ENCODE measurements around the gene SH2B2. TPM values are rescaled to one million over a fixed set of nuclear protein-coding genes. Genes with fewer than 3 reads are reported as not detected.
A peak's percentile ranks its signal among the peaks of the same experiment; 100 is the strongest.
"Not testable (repeated sequence)": the region's sequence is repeated elsewhere in the genome, so short reads cannot be mapped to it uniquely, and the experiment has no call there.

Gene SH2B2
- total and polyA plus RNA-seq, 4 donors, result 0.50 to 15.6 (median 3.9) TPM

DNA sequence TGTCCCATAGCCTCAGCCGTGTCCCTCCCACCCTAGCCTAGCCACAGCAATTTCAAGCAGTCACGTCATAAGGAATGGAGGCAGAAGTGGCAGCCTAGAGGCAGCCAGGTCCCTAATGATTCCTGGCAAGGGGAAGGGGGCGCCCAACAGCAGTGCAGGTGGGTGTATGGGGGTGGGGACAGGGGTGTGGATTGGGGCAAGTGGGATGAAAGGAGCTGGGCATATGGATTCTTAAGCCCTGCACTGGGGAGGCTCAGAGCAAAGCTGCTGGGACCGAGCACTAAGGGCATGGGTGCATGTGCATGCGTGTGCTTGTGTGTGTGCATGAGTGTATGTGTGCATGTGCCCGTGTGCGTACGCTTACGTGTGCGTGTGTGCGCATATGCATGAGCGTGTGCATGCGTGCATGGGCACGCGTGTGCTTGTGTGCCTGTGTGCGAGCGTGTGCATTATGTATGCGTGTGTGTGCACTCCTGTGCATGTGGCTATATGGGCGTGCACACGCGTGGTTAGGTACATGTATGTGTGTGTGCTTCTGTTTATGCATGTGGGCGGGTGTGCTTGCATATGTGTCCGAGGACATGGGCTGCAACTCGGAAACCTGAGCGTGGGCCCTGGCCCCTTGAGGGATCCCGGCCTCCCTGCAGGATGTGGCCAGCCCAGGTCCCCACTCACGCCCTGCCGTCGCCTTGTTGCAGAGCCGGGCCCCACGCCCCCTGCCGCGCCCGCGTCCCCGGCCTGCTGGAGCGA lies 34.1 kb downstream of the SH2B2 start:
- Histone ChIP-seq H3K27me3 (ENCODE audit: control insufficient read depth in 1 of 2, insufficient read depth in 2 of 2, low read length in 1 of 2) (no peaks in the 10 kb centered on the region), H3K27ac (ENCODE audit: low read depth in 1 of 2, low read length in 2 of 2) (no peak overlapping the region), H3K4me1 (ENCODE audit: control insufficient read depth in 1 of 2, insufficient read depth in 2 of 2, low read length in 2 of 2) (no peaks in the 10 kb centered on the region), H3K9me3 (ENCODE audit: control insufficient read depth, low read length) (no peaks in the 10 kb centered on the region), H3K4me3 (ENCODE audit: low read length in 2 of 2) (no peak overlapping the region), H3K36me3 (ENCODE audit: control insufficient read depth in 1 of 2, insufficient read depth in 2 of 2, low read length in 1 of 2) (no peaks in the 10 kb centered on the region)
- WGBS, 2 donors, result 74 to 77% methylated on average over 35 to 37 of the region's 37 CpGs
- intact Hi-C loops (cut with DNase I), result no loop called here
- peak in 1 of 2 donors; percentile 38 for DNase-seq
- no peak for ATAC-seq (ENCODE audit: low FRiP score)

DNA sequence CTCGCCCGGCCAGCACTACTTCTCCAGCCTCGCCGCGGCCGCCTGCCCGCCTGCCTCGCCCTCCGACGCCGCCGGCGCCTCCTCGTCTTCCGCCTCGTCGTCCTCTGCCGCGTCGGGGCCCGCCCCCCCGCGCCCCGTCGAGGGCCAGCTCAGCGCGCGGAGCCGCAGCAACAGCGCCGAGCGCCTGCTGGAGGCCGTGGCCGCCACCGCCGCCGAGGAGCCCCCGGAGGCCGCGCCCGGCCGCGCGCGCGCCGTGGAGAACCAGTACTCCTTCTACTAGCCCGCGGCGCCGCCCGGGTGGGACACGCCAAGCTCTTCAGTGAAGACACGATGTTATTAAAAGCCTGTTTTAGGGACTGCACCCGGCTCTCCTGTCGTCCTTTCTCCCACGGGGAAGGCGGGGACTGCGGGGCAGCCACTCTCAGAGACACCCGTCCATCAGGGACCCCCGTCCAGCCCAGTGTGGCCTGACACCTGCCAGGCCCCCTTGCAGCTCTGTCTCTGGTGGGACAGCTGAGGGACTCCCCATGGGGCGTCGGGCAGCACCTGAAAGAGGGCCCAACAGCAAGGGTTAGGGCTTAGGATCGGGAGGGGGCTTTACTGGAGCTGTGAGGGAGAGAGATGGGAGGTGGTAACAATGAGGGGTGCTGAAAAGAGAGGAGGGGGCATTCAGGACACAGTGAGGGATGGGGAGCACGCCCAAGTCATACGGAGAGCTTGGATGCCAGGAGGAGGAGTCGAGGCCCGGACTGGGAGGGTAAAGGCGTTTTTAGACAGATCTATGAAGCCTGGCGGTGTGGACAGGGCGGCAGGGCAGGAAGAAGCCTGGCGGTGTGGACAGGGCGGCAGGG lies 34.9 kb downstream of the SH2B2 start:
- ATAC-seq (ENCODE audit: low FRiP score) (no peak), DNase-seq (peak in 1 of 2 donors; percentile 75)
- no peak overlapping the region for H3K27ac ChIP-seq (ENCODE audit: low read depth in 1 of 2, low read length in 2 of 2)
- no peaks in the 10 kb centered on the region for H3K4me1 ChIP-seq (ENCODE audit: control insufficient read depth in 1 of 2, insufficient read depth in 2 of 2, low read length in 2 of 2)
- WGBS, 2 donors, result 33 to 38% methylated on average over 65 to 73 of the region's 73 CpGs
- H3K4me3 ChIP-seq (ENCODE audit: low read length in 2 of 2), result no peak overlapping the region
- intact Hi-C loops (cut with DNase I), result no loop called here
- H3K27me3 ChIP-seq (ENCODE audit: control insufficient read depth in 1 of 2, insufficient read depth in 2 of 2, low read length in 1 of 2), result no peaks in the 10 kb centered on the region
- H3K9me3 ChIP-seq (ENCODE audit: control insufficient read depth, low read length), result no peaks in the 10 kb centered on the region
- H3K36me3 ChIP-seq (ENCODE audit: control insufficient read depth in 1 of 2, insufficient read depth in 2 of 2, low read length in 1 of 2), result no peaks in the 10 kb centered on the region

DNA sequence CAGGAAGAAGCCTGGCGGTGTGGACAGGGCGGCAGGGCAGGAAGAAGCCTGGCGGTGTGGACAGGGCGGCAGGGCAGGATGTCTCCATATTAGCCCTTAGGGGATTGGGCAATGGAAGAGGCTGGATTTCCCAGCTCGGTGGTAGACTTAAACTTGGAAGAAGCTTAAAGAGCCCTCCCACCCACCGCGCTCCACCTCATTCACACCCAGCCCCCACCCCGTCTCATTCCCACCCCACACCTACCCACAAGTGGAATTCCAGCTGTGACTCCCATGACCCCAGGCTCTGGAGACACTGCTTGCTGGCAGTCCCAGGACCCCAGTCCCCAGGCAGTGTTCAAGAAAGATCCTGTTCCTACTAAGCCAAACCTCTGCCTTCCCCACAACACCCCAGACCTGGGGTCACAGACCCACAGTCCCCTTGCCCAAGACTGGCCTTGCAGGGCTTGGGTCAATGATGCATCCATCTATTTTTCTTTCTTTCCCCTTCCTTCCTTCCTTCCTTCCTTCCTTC lies 35.6 kb downstream of the SH2B2 start:
- ATAC-seq (ENCODE audit: low FRiP score), result no peak
- H3K27me3 ChIP-seq (ENCODE audit: control insufficient read depth in 1 of 2, insufficient read depth in 2 of 2, low read length in 1 of 2), result no peaks in the 10 kb centered on the region

DNA sequence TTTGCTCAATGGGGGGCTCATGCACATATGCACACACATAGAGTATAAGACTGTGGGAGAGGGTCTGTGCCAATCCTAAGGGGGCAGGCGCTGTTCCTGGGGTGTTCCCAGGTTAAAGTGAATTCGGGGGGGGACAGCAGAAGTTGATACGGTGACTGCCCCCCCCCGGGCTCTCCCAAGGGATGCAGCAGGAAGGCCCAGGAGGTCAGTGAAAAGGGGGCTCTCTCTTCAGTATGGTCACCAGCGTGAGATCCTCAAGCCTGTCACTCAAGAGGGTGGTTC lies 37.2 kb downstream of the SH2B2 start:
- no peaks in the 10 kb centered on the region for H3K9me3 ChIP-seq (ENCODE audit: control insufficient read depth, low read length)
- no peak overlapping the region for H3K27ac ChIP-seq (ENCODE audit: low read depth in 1 of 2, low read length in 2 of 2)
- intact Hi-C loops (cut with DNase I), result no loop called here
- no peaks in the 10 kb centered on the region for H3K36me3 ChIP-seq (ENCODE audit: control insufficient read depth in 1 of 2, insufficient read depth in 2 of 2, low read length in 1 of 2)
- no peaks in the 10 kb centered on the region for H3K27me3 ChIP-seq (ENCODE audit: control insufficient read depth in 1 of 2, insufficient read depth in 2 of 2, low read length in 1 of 2)
- DNase-seq, result no peak
- ATAC-seq (ENCODE audit: low FRiP score), result no peak
- H3K4me1 ChIP-seq (ENCODE audit: control insufficient read depth in 1 of 2, insufficient read depth in 2 of 2, low read length in 2 of 2), result no peaks in the 10 kb centered on the region
- no peak overlapping the region for H3K4me3 ChIP-seq (ENCODE audit: low read length in 2 of 2)
- 79 to 87% methylated on average over 5 of the region's 5 CpGs for WGBS, 2 donors

More for the DNA sequence above, 35.6 kb downstream of the SH2B2 start:
- H3K4me3 ChIP-seq (ENCODE audit: low read length in 2 of 2), result no peak overlapping the region
- no peaks in the 10 kb centered on the region for H3K36me3 ChIP-seq (ENCODE audit: control insufficient read depth in 1 of 2, insufficient read depth in 2 of 2, low read length in 1 of 2)
- H3K4me1 ChIP-seq (ENCODE audit: control insufficient read depth in 1 of 2, insufficient read depth in 2 of 2, low read length in 2 of 2), result no peaks in the 10 kb centered on the region
- no peak for DNase-seq
- WGBS, 2 donors, result 87 to 88% methylated on average over 6 to 8 of the region's 8 CpGs
- H3K27ac ChIP-seq (ENCODE audit: low read depth in 1 of 2, low read length in 2 of 2), result no peak overlapping the region
- intact Hi-C loops (cut with DNase I), result no loop called here
- no peaks in the 10 kb centered on the region for H3K9me3 ChIP-seq (ENCODE audit: control insufficient read depth, low read length)

DNA sequence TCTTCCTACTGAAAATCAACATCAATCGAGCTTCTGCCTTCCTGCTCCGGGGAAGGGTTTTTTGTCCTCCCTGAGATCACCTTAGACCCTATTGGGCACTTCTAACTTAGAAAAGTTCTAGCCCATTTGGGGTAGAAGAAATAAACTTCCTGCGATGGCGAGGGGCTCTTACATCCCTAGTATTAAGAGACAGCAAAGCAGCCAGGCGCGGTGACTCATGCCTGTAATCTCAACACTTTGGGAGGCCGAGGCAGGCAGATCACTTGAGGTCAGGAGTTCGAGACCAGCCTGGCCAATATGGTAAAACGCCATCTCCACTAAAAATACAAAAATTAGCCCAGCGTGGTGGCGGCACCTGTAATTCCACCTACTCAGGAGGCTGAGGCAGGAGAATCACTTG lies 38.4 kb downstream of the SH2B2 start:
- H3K27ac ChIP-seq (ENCODE audit: low read depth in 1 of 2, low read length in 2 of 2); H3K36me3 ChIP-seq (ENCODE audit: control insufficient read depth in 1 of 2, insufficient read depth in 2 of 2, low read length in 1 of 2); ATAC-seq (ENCODE audit: low FRiP score); H3K27me3 ChIP-seq (ENCODE audit: control insufficient read depth in 1 of 2, insufficient read depth in 2 of 2, low read length in 1 of 2); H3K4me3 ChIP-seq (ENCODE audit: low read length in 2 of 2); intact Hi-C loops (cut with DNase I); H3K9me3 ChIP-seq (ENCODE audit: control insufficient read depth, low read length); H3K4me1 ChIP-seq (ENCODE audit: control insufficient read depth in 1 of 2, insufficient read depth in 2 of 2, low read length in 2 of 2): not testable (repeated sequence)
- DNase-seq, result peak in 1 of 2 donors; percentile 50
- WGBS, 2 donors, result 87 to 88% methylated on average over 11 of the region's 11 CpGs

DNA sequence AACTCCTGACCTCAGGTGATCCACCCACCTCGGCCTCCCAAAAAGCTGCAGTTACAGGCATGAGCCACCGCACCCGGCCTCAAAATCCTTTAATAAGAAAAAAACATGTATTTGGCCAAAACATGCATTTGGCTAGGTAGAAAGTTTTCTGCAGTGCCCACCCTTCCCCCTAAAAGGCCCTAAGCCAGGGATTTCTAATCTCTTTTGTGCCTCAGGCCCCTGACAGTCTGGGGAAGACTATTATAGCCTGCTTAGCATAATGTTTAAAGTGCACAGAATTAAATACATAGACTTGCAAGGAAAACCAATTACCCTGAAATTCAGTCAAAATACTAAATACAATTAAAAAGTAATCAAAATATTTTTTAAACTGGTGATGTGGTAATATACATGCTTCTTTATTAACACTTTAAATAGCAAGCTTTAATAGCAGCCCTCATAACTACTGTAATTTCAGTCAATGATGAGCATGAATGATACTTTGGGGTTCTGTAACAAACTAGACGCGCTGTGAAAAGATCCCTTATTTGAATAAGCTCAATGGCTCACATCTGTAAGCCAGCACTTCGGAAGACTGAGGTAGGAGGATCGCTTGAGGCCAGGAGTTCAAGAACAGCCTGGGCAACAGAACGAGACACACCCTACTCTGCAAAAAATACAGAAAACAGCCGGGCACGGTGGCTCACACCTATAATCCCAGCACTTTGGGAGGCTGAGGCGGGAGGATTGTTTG lies 39.7 kb downstream of the SH2B2 start:
- intact Hi-C loops (cut with DNase I), result no loop called here
- H3K9me3 ChIP-seq (ENCODE audit: control insufficient read depth, low read length), result no peaks in the 10 kb centered on the region
- no peak for DNase-seq
- WGBS, 2 donors, result 85 to 87% methylated on average over 11 of the region's 11 CpGs
- H3K4me1 ChIP-seq (ENCODE audit: control insufficient read depth in 1 of 2, insufficient read depth in 2 of 2, low read length in 2 of 2), result no peaks in the 10 kb centered on the region
- no peak overlapping the region for H3K27ac ChIP-seq (ENCODE audit: low read depth in 1 of 2, low read length in 2 of 2)
- no peak overlapping the region for H3K4me3 ChIP-seq (ENCODE audit: low read length in 2 of 2)
- no peak for ATAC-seq (ENCODE audit: low FRiP score)
- no peaks in the 10 kb centered on the region for H3K36me3 ChIP-seq (ENCODE audit: control insufficient read depth in 1 of 2, insufficient read depth in 2 of 2, low read length in 1 of 2)
- H3K27me3 ChIP-seq (ENCODE audit: control insufficient read depth in 1 of 2, insufficient read depth in 2 of 2, low read length in 1 of 2), result no peaks in the 10 kb centered on the region

DNA sequence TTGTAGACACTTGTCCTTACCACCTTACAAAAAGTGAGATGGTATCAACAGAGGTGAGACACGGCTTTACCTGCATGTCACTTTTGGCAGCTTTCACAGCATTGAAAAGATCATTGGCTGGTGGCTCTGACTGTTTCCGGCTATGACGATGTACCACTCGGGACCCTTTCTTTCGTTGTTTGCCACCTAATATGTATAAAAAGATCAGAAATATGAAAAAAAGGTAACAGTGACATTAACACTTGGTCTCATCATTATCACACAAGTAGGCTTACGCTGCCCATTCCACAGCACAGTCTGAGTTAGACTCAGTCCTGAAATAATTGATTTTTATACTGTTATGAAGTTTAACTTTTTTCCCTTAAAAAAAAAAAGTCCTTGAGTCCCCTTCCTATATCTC lies 40.5 kb downstream of the SH2B2 start:
- H3K27ac ChIP-seq (ENCODE audit: low read depth in 1 of 2, low read length in 2 of 2); ATAC-seq (ENCODE audit: low FRiP score); intact Hi-C loops (cut with DNase I); H3K4me1 ChIP-seq (ENCODE audit: control insufficient read depth in 1 of 2, insufficient read depth in 2 of 2, low read length in 2 of 2); DNase-seq; H3K9me3 ChIP-seq (ENCODE audit: control insufficient read depth, low read length); H3K36me3 ChIP-seq (ENCODE audit: control insufficient read depth in 1 of 2, insufficient read depth in 2 of 2, low read length in 1 of 2); H3K27me3 ChIP-seq (ENCODE audit: control insufficient read depth in 1 of 2, insufficient read depth in 2 of 2, low read length in 1 of 2); H3K4me3 ChIP-seq (ENCODE audit: low read length in 2 of 2): not testable (repeated sequence)
- 79% methylated on average over 6 of the region's 6 CpGs for WGBS, 2 donors

DNA sequence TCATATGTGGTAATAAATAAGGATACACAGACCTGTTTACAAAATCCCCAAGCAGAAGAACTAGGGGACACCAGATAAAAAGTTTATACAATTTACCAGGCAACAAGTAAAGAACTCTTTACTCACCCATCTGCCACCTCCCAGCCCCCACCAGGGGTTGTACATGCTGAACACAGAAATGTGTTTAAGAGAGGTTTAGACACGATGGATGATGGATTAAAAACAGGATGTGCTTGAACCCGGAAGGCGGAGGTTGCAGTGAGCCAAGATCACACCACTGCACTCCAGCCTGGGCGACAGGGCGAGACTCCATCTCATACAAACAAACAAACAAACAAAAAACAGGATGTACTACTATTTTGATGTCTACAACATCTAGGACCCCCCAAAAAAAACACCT lies 42.2 kb downstream of the SH2B2 start:
- H3K36me3 ChIP-seq (ENCODE audit: control insufficient read depth in 1 of 2, insufficient read depth in 2 of 2, low read length in 1 of 2); H3K4me3 ChIP-seq (ENCODE audit: low read length in 2 of 2); H3K4me1 ChIP-seq (ENCODE audit: control insufficient read depth in 1 of 2, insufficient read depth in 2 of 2, low read length in 2 of 2); H3K27me3 ChIP-seq (ENCODE audit: control insufficient read depth in 1 of 2, insufficient read depth in 2 of 2, low read length in 1 of 2); DNase-seq; H3K27ac ChIP-seq (ENCODE audit: low read depth in 1 of 2, low read length in 2 of 2); ATAC-seq (ENCODE audit: low FRiP score); H3K9me3 ChIP-seq (ENCODE audit: control insufficient read depth, low read length); intact Hi-C loops (cut with DNase I): not testable (repeated sequence)
- WGBS, 2 donors, result 43 to 44% methylated on average over 4 of the region's 5 CpGs

Data from aorta (tissue), 5 donors.